Measurements from ENCODE around the gene CNTNAP5. TPM values are rescaled to one million over a fixed set of nuclear protein-coding genes. Genes with fewer than 3 reads are reported as not detected.

The CNTNAP5 gene
- total RNA-seq, 2 experiments from 2014 or later: not detected

- Histone ChIP-seq H3K9me3 (ENCODE audit: control insufficient read depth in 1 of 2, insufficient read depth in 1 of 2, low read length in 2 of 2) (peaks cover 0 to 4% of the 10 kb centered on the region in 2 experiments), H3K27me3 (ENCODE audit: control insufficient read depth in 1 of 2, insufficient read depth in 2 of 2, low read length in 2 of 2) (no peaks in the 10 kb centered on the region), H3K4me1 (ENCODE audit: insufficient read depth, low read length) (no peaks in the 10 kb centered on the region), H3K36me3 (ENCODE audit: insufficient read depth, low read length) (no peaks in the 10 kb centered on the region), H3K4me3 (ENCODE audit: low read length) (no peak overlapping the region), H3K27ac (ENCODE audit: low read depth in 1 of 2, low read length in 2 of 2) (no peak overlapping the region)
- DNase-seq: no peak
- intact Hi-C loops (cut with DNase I, micrococcal nuclease): no loop called here
- Mint-ChIP-seq H3K27me3 (no peaks in the 10 kb centered on the region), H3K9me3 (peaks cover 7% of the 10 kb centered on the region), H3K4me1 (ENCODE audit: low read depth) (no peaks in the 10 kb centered on the region), H3K27ac (no peak overlapping the region), H3K36me3 (ENCODE audit: low read depth) (no peaks in the 10 kb centered on the region), H3K4me3 (no peak overlapping the region)
- ChIA-PET CTCF (no interaction called here), POLR2A (no interaction called here)
- no peak for ATAC-seq (ENCODE audit: poor library complexity)
- no peak for TF ChIP-seq CTCF (IDR thresholded peaks at IDR 0.05)
Measured at GRCh38 chr2:124538549-124538948, 513.5 kb downstream of the CNTNAP5 start.

- DNase-seq: no peak
- Histone ChIP-seq H3K27ac (ENCODE audit: low read depth in 1 of 2, low read length in 2 of 2) (no peak overlapping the region), H3K9me3 (ENCODE audit: control insufficient read depth in 1 of 2, insufficient read depth in 1 of 2, low read length in 2 of 2) (no peaks in the 10 kb centered on the region), H3K4me3 (ENCODE audit: low read length) (no peak overlapping the region), H3K4me1 (ENCODE audit: insufficient read depth, low read length) (no peaks in the 10 kb centered on the region), H3K27me3 (ENCODE audit: control insufficient read depth in 1 of 2, insufficient read depth in 2 of 2, low read length in 2 of 2) (no peaks in the 10 kb centered on the region), H3K36me3 (ENCODE audit: insufficient read depth, low read length) (no peaks in the 10 kb centered on the region)
- no peak for ATAC-seq (ENCODE audit: poor library complexity)
- no peaks in the 10 kb centered on the region for H3K36me3 Mint-ChIP-seq (ENCODE audit: low read depth)
- no peaks in the 10 kb centered on the region for H3K4me1 Mint-ChIP-seq (ENCODE audit: low read depth)
- no peak for TF ChIP-seq CTCF (IDR thresholded peaks at IDR 0.05)
- intact Hi-C loops (cut with DNase I, micrococcal nuclease): no loop called here
- no peak overlapping the region for H3K4me3 Mint-ChIP-seq
- CTCF ChIA-PET: no interaction called here
- H3K27me3 Mint-ChIP-seq: no peaks in the 10 kb centered on the region
- POLR2A ChIA-PET: no interaction called here
- H3K27ac Mint-ChIP-seq: no peak overlapping the region
- H3K9me3 Mint-ChIP-seq: peaks cover 7% of the 10 kb centered on the region
Measured at GRCh38 chr2:124540805-124541204, 515.7 kb downstream of the CNTNAP5 start.

GRCh38 chr2:124542932-124543640, 518.0 kb downstream of the CNTNAP5 start:
- TF ChIP-seq CTCF (IDR thresholded peaks at IDR 0.05): no peak
- no peak overlapping the region for H3K4me3 Mint-ChIP-seq
- intact Hi-C loops (cut with DNase I, micrococcal nuclease): no loop called here
- H3K4me1 Mint-ChIP-seq (ENCODE audit: low read depth): no peaks in the 10 kb centered on the region
- ATAC-seq (ENCODE audit: poor library complexity) (no peak), DNase-seq (no peak)
- no peak overlapping the region for H3K27ac Mint-ChIP-seq
- H3K27me3 Mint-ChIP-seq: no peaks in the 10 kb centered on the region
- H3K36me3 ChIP-seq (ENCODE audit: insufficient read depth, low read length): no peaks in the 10 kb centered on the region
- ChIA-PET CTCF (no interaction called here), POLR2A (no interaction called here)
- H3K9me3 Mint-ChIP-seq: peaks cover 7% of the 10 kb centered on the region
- H3K4me3 ChIP-seq (ENCODE audit: low read length): no peak overlapping the region
- H3K36me3 Mint-ChIP-seq (ENCODE audit: low read depth): no peaks in the 10 kb centered on the region
- no peaks in the 10 kb centered on the region for H3K4me1 ChIP-seq (ENCODE audit: insufficient read depth, low read length)
- H3K27ac ChIP-seq (ENCODE audit: low read depth in 1 of 2, low read length in 2 of 2): no peak overlapping the region
- peaks cover 0 to 3% of the 10 kb centered on the region in 2 experiments for H3K9me3 ChIP-seq (ENCODE audit: control insufficient read depth in 1 of 2, insufficient read depth in 1 of 2, low read length in 2 of 2)
- H3K27me3 ChIP-seq (ENCODE audit: control insufficient read depth in 1 of 2, insufficient read depth in 2 of 2, low read length in 2 of 2): no peaks in the 10 kb centered on the region
